ENCODE results near the gene DCAF12.
A peak's percentile ranks its signal among the peaks of the same experiment; 100 is the strongest.

The DCAF12 gene

GRCh38 chr9:34048727-34049629, 77.5 kb downstream of the DCAF12 start, which contains the start of gene UBAP2 (continued):
- TF ChIP-seq ZBTB20 (tag by site-specific recombination; IDR thresholded peaks at IDR 0.05), result peak; percentile 79; the same call in 1 of the 2 replicates

GRCh38 chr9:34047864-34048726, 78.4 kb downstream of the DCAF12 start:
- Histone ChIP-seq H3K27ac (ENCODE audit: extremely low read depth, low read depth, low read length) (peak overlapping the region; percentile 88), H3K4me1 (ENCODE audit: control insufficient read depth, insufficient read depth, low read length) (0 out of 2 replicates have a peak, but pooled peaks cover 2% of the 10 kb centered on the region), H3K36me3 (ENCODE audit: control insufficient read depth in 2 of 2, insufficient read depth in 1 of 2, low read length in 2 of 2) (peaks cover 0 to 8% of the 10 kb centered on the region in 2 experiments; a peak in 2 of 3 replicates), H3K4me3 (ENCODE audit: low read depth, low read length) (peak overlapping the region; percentile 87), H3K9me3 (ENCODE audit: control insufficient read depth, insufficient read depth, low read depth, low read length) (no peaks in the 10 kb centered on the region)
- ChIA-PET CTCF (interaction anchor here (0.5 to 3.4 kb wide), 2 partner anchors 25 to 37 kb away, joined by 4 to 20 read pairs; no protein-coding TSS in a partner anchor), POLR2A (interaction anchor here (0.5 to 2.1 kb wide), 26 partner anchors 8 to 1464 kb away, joined by 3 to 27 read pairs (median 4); partner anchors contain the start of genes MYORG, NOL6 and UBAP1)
- TF ChIP-seq ZSCAN4 (tag by site-specific recombination; IDR thresholded peaks at IDR 0.05), result no peak
- peak; percentile 41 for TF ChIP-seq PATZ1 (tag by site-specific recombination; IDR thresholded peaks at IDR 0.05)
- no peak for TF ChIP-seq ZNF2 (tag by site-specific recombination; IDR thresholded peaks at IDR 0.05)
- no peak for TF ChIP-seq SP3 (tag by site-specific recombination; IDR thresholded peaks at IDR 0.05)
- no peak for TF ChIP-seq HOXC10 (CRISPR knock-in tag; IDR thresholded peaks at IDR 0.05)
- peak; percentile 80; the same call in 1 of the 2 replicates for TF ChIP-seq ZSCAN23 (tag by site-specific recombination; IDR thresholded peaks at IDR 0.05)
- no peak for TF ChIP-seq ELK4 (IDR thresholded peaks at IDR 0.05; ENCODE audit: borderline replicate concordance, low read depth, low read length)
- TF ChIP-seq OVOL3 (tag by site-specific recombination; IDR thresholded peaks at IDR 0.05), result no peak; the same call in 1 of the 2 replicates
- 0 out of 2 replicates have a peak, but pooled peaks have one; percentile 30 for TF ChIP-seq ZBTB8A (tag by site-specific recombination; IDR thresholded peaks at IDR 0.05)
- TF ChIP-seq KLF8 (tag by site-specific recombination; IDR thresholded peaks at IDR 0.05), result peak; percentile 12; the same call in 1 of the 2 replicates
- TF ChIP-seq KLF1 (tag by site-specific recombination; IDR thresholded peaks at IDR 0.05), result peak; percentile 85
- no peak; the same call in 1 of the 2 replicates for TF ChIP-seq KLF16 (tag by site-specific recombination; IDR thresholded peaks at IDR 0.05)
- peak; percentile 87 for TF ChIP-seq ZNF366 (tag by site-specific recombination; conservative IDR thresholded peaks at IDR 0.05)
- no peak for TF ChIP-seq ZNF837 (tag by site-specific recombination; IDR thresholded peaks at IDR 0.05)
- no peak for TF ChIP-seq SETDB1 (IDR thresholded peaks at IDR 0.05; ENCODE audit: insufficient read length, low read length)
- TF ChIP-seq KLF9 (tag by site-specific recombination; IDR thresholded peaks at IDR 0.05; ENCODE audit: low read depth), result peak; percentile 72
- peak; percentile 78; the same call in 1 of the 2 replicates for TF ChIP-seq KLF7 (tag by site-specific recombination; IDR thresholded peaks at IDR 0.05; ENCODE audit: borderline replicate concordance)
- peak; percentile 96 for TF ChIP-seq ZNF692 (tag by site-specific recombination; IDR thresholded peaks at IDR 0.05)
- TF ChIP-seq ZBTB48 (tag by site-specific recombination; IDR thresholded peaks at IDR 0.05), result peak; percentile 68
- no peak for TF ChIP-seq ZNF48 (tag by site-specific recombination; IDR thresholded peaks at IDR 0.05)
- TF ChIP-seq PRDM10 (tag by site-specific recombination; IDR thresholded peaks at IDR 0.05), result no peak
- no peak for TF ChIP-seq ZNF223 (tag by site-specific recombination; IDR thresholded peaks at IDR 0.05)
- TF ChIP-seq SALL2 (tag by site-specific recombination; IDR thresholded peaks at IDR 0.05; ENCODE audit: borderline replicate concordance), result no peak
